BLaER1 treated with 17β-estradiol and CSF1 and Interleukin-3, amounts not matched to agents 10 nM and 100 nM (cell line): Measurements from ENCODE around the gene POLR3B.

Source experiments
- H3K27ac ChIP-seq, 11 experiments: shearing (Covaris generic); formaldehyde crosslinking; 2 replicates each; pipeline ENCODE4 v1.8.1; 2022
- H3K27me3 ChIP-seq, 11 experiments: shearing (Covaris generic); formaldehyde crosslinking; 2 replicates each; pipeline ENCODE4 v1.8.1; 2022
- H3K36me3 ChIP-seq, 11 experiments: shearing (Covaris generic); formaldehyde crosslinking; 2 replicates each; pipeline ENCODE4 v1.8.1; 2022
- H3K4me1 ChIP-seq, 10 experiments: shearing (Covaris generic); formaldehyde crosslinking; 2 replicates each; pipeline ENCODE4 v1.8.1; 2022
- H3K4me2 ChIP-seq, 11 experiments: shearing (Covaris generic); formaldehyde crosslinking; 2 replicates each; pipeline ENCODE4 v1.8.1; 2022
- H3K4me3 ChIP-seq, 10 experiments: shearing (Covaris generic); formaldehyde crosslinking; 2 replicates each; pipeline ENCODE4 v1.8.1; 2022
- H3K9ac ChIP-seq, 11 experiments: shearing (Covaris generic); formaldehyde crosslinking; 2 replicates each; pipeline ENCODE4 v1.8.1; 2022
- H3K9me3 ChIP-seq, 11 experiments: shearing (Covaris generic); formaldehyde crosslinking; replicated peaks in 1 of 11; 2 replicates each; pipeline ENCODE4 v1.8.1; 2022
- H4K20me1 ChIP-seq, 11 experiments: shearing (Covaris generic); formaldehyde crosslinking; 2 replicates each; pipeline ENCODE4 v1.8.1; 2022
- Cebpa-rat ChIP-seq, 11 experiments: shearing (Covaris generic); IDR thresholded peaks; 2 replicates each; pipeline ENCODE4 v1.8.1; 2022

Gene POLR3B

GRCh38 chr12:106333010-106333409 is 24.5 kb upstream of the POLR3B start:
- H3K36me3 ChIP-seq: peaks cover 0 to 32% (median 9%) of the 10 kb centered on the region in 11 experiments; a peak in 9 of 22 replicates
- H3K4me1 ChIP-seq: peaks cover 7 to 23% (median 13%) of the 10 kb centered on the region in 10 experiments
- no peak overlapping the region for H3K4me3 ChIP-seq
- H4K20me1 ChIP-seq: no peaks in the 10 kb centered on the region
- H3K27ac ChIP-seq: no peak overlapping the region
- no peaks in the 10 kb centered on the region for H3K27me3 ChIP-seq
- TF ChIP-seq Cebpa-rat (IDR thresholded peaks at IDR 0.05): no peak
- H3K4me2 ChIP-seq: peak overlapping the region in 1 of 11 experiments; percentile 3; a peak in 1 of 22 replicates
- no peak overlapping the region for H3K9ac ChIP-seq
- peaks cover 10 to 20% (median 13%) of the 10 kb centered on the region in 11 experiments; a peak in 19 of 22 replicates for H3K9me3 ChIP-seq

- Histone ChIP-seq H3K27me3 (no peaks in the 10 kb centered on the region), H3K4me1 (peaks cover 7 to 23% (median 13%) of the 10 kb centered on the region in 10 experiments), H3K9me3 (peaks cover 10 to 22% (median 13%) of the 10 kb centered on the region in 11 experiments; a peak in 19 of 22 replicates), H3K4me3 (no peak overlapping the region), H4K20me1 (no peaks in the 10 kb centered on the region), H3K27ac (no peak overlapping the region), H3K9ac (no peak overlapping the region), H3K4me2 (peak overlapping the region in 10 of 11 experiments; percentile 3 to 49 (median 25); a peak in 16 of 22 replicates), H3K36me3 (peaks cover 0 to 32% (median 9%) of the 10 kb centered on the region in 11 experiments; a peak in 9 of 22 replicates)
- no peak for TF ChIP-seq Cebpa-rat (IDR thresholded peaks at IDR 0.05)
Measured at GRCh38 chr12:106333756-106334155, 23.8 kb upstream of the POLR3B start.

- H3K4me3 ChIP-seq: no peak overlapping the region
- no peak overlapping the region for H3K27ac ChIP-seq
- H3K27me3 ChIP-seq: no peaks in the 10 kb centered on the region
- TF ChIP-seq Cebpa-rat (IDR thresholded peaks at IDR 0.05): no peak
- H3K36me3 ChIP-seq: peaks cover 0 to 19% (median 0%) of the 10 kb centered on the region in 11 experiments; a peak in 7 of 22 replicates
- H3K4me2 ChIP-seq: no peak overlapping the region
- peaks cover 0 to 9% (median 0%) of the 10 kb centered on the region in 10 experiments; a peak in 2 of 20 replicates for H3K4me1 ChIP-seq
- peaks cover 0 to 8% (median 0%) of the 10 kb centered on the region in 11 experiments; a peak in 2 of 22 replicates for H3K9me3 ChIP-seq
- H3K9ac ChIP-seq: no peak overlapping the region
- no peaks in the 10 kb centered on the region for H4K20me1 ChIP-seq
Measured at GRCh38 chr12:106341086-106341877, 16.3 kb upstream of the POLR3B start.

GRCh38 chr12:106342397-106343213 is 14.9 kb upstream of the POLR3B start:
- peaks cover 0 to 8% (median 0%) of the 10 kb centered on the region in 11 experiments; a peak in 2 of 22 replicates for H3K9me3 ChIP-seq
- no peak overlapping the region for H3K4me3 ChIP-seq
- H3K4me2 ChIP-seq: no peak overlapping the region
- no peak for TF ChIP-seq Cebpa-rat (IDR thresholded peaks at IDR 0.05)
- no peak overlapping the region for H3K27ac ChIP-seq
- no peaks in the 10 kb centered on the region for H4K20me1 ChIP-seq
- no peaks in the 10 kb centered on the region for H3K4me1 ChIP-seq
- H3K27me3 ChIP-seq: no peaks in the 10 kb centered on the region
- H3K36me3 ChIP-seq: peaks cover 0 to 18% (median 0%) of the 10 kb centered on the region in 11 experiments; a peak in 7 of 22 replicates
- H3K9ac ChIP-seq: no peak overlapping the region

- no peaks in the 10 kb centered on the region for H4K20me1 ChIP-seq
- no peak for TF ChIP-seq Cebpa-rat (IDR thresholded peaks at IDR 0.05)
- no peaks in the 10 kb centered on the region for H3K4me1 ChIP-seq
- H3K9me3 ChIP-seq: peaks cover 0 to 8% (median 0%) of the 10 kb centered on the region in 11 experiments; a peak in 2 of 22 replicates
- H3K36me3 ChIP-seq: peaks cover 0 to 18% (median 0%) of the 10 kb centered on the region in 11 experiments; a peak in 7 of 22 replicates
- no peak overlapping the region for H3K4me3 ChIP-seq
- H3K4me2 ChIP-seq: no peak overlapping the region
- no peak overlapping the region for H3K9ac ChIP-seq
- H3K27ac ChIP-seq: no peak overlapping the region
- no peaks in the 10 kb centered on the region for H3K27me3 ChIP-seq
Measured at GRCh38 chr12:106343214-106343528, 14.4 kb upstream of the POLR3B start.

- Histone ChIP-seq H3K4me3 (no peak overlapping the region), H3K36me3 (peaks cover 0 to 18% (median 0%) of the 10 kb centered on the region in 11 experiments; a peak in 7 of 22 replicates), H4K20me1 (no peaks in the 10 kb centered on the region), H3K27me3 (no peaks in the 10 kb centered on the region), H3K4me1 (no peaks in the 10 kb centered on the region), H3K9ac (no peak overlapping the region), H3K27ac (no peak overlapping the region), H3K9me3 (peaks cover 0 to 8% (median 0%) of the 10 kb centered on the region in 11 experiments; a peak in 2 of 22 replicates), H3K4me2 (no peak overlapping the region)
- TF ChIP-seq Cebpa-rat (IDR thresholded peaks at IDR 0.05): no peak
Measured at GRCh38 chr12:106344131-106344530, 13.4 kb upstream of the POLR3B start.

GRCh38 chr12:106345746-106346145 is 11.8 kb upstream of the POLR3B start:
- no peak overlapping the region for H3K4me3 ChIP-seq
- H3K27me3 ChIP-seq: no peaks in the 10 kb centered on the region
- no peak overlapping the region for H3K27ac ChIP-seq
- H3K36me3 ChIP-seq: peaks cover 0 to 18% (median 0%) of the 10 kb centered on the region in 11 experiments; a peak in 6 of 22 replicates
- no peaks in the 10 kb centered on the region for H3K4me1 ChIP-seq
- no peaks in the 10 kb centered on the region for H4K20me1 ChIP-seq
- H3K9me3 ChIP-seq: peaks cover 0 to 8% (median 0%) of the 10 kb centered on the region in 11 experiments; a peak in 2 of 22 replicates
- no peak overlapping the region for H3K4me2 ChIP-seq
- no peak overlapping the region for H3K9ac ChIP-seq
- no peak for TF ChIP-seq Cebpa-rat (IDR thresholded peaks at IDR 0.05)

- Histone ChIP-seq H3K4me1 (no peaks in the 10 kb centered on the region), H3K9me3 (peaks cover 0 to 8% (median 0%) of the 10 kb centered on the region in 11 experiments; a peak in 2 of 22 replicates), H4K20me1 (no peaks in the 10 kb centered on the region), H3K27ac (no peak overlapping the region), H3K9ac (no peak overlapping the region), H3K36me3 (peaks cover 0 to 13% (median 0%) of the 10 kb centered on the region in 11 experiments; a peak in 4 of 22 replicates), H3K4me2 (no peak overlapping the region), H3K4me3 (no peak overlapping the region), H3K27me3 (no peaks in the 10 kb centered on the region)
- no peak for TF ChIP-seq Cebpa-rat (IDR thresholded peaks at IDR 0.05)
Measured at GRCh38 chr12:106348411-106348810, 9.1 kb upstream of the POLR3B start.

- Histone ChIP-seq H3K27me3 (no peaks in the 10 kb centered on the region), H3K36me3 (no peaks in the 10 kb centered on the region), H3K27ac (no peak overlapping the region), H4K20me1 (no peaks in the 10 kb centered on the region), H3K4me3 (no peak overlapping the region), H3K9me3 (no peaks in the 10 kb centered on the region), H3K9ac (no peak overlapping the region), H3K4me1 (peaks cover 4 to 13% (median 7%) of the 10 kb centered on the region in 10 experiments; a peak in 15 of 20 replicates), H3K4me2 (no peak overlapping the region)
- TF ChIP-seq Cebpa-rat (IDR thresholded peaks at IDR 0.05): no peak
Measured at GRCh38 chr12:106353175-106353574, 4.4 kb upstream of the POLR3B start.
